Measurements from ENCODE around the gene IGFALS. TPM values are rescaled to one million over a fixed set of nuclear protein-coding genes. Genes with fewer than 3 reads are reported as not detected.

Gene IGFALS
- polyA plus RNA-seq, 1 donor = 0.44 TPM

DNA sequence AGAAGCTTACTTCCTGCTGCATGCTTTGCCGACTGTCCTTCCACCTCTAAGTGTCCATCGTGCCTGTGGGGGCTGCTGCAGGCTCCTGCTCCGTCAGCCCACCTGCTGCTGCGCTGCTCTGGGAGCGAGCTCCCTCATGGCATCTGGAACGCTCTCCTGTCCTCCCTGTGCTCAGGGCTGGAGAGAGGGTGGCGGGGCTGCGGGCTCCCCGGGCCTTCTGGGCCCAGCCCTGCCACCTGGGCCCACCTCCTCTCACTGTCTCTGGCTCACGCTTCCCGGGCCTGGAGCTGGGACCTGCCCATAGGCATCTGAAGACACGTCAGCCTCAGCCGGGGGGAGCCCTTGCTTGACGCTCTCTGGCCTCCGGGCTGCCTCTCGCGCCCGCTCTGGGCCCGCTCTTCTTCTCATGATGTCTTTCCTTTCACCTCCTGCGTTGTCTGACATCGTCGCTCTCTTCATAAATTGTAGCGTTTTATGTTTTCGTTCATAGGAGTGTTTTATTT lies 49.1 kb downstream of the IGFALS start:
- DNase-seq (ENCODE audit: low read depth) = no peak

DNA sequence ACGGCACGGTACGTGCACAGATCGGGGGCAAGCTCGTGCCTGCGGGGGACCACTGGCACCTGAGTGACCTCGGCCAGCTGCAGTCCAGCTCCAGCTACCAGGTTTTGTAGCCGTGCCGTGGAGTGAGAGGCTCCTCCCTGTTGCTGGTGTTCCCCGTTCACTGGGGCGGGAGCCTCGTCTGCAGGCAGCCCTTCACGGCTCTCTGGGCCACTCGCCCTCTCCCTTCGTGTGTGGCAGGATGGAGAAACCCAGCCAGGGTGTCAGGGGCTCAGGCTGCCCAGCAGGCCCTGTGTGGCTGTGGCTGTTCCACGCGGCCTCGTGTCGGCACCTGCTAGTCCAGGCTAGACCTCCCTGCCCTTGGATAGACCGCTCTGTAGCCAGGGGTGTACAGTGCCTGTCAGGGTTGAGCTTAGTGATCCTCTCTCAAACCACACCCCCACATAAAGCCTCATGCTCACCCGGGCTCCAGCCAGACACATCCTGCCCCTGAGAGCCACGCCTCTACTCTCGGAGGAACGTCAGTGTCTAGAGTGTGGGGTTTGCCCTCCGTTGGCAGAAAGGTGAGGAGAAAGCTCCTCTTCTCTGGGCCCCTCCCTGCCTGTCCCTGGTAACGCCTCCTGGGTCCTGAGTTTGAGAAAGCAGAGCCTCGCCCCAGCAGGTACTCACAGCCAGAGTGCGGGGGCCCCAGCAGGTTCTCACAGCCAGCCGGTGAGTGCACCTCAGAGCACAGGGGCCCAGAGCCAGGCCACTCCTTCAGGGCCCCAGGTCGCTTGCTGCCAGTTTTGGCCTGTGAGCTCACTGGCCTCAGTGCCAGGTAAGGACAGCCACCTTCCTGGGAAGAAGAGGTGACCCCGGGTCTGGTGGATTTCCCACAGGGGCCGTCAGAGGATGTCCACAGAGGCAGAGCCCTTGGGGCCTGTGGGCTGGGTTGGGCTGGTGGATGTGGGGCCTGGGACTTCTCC lies 49.8 kb downstream of the IGFALS start:
- DNase-seq (ENCODE audit: low read depth) = no peak

DNA sequence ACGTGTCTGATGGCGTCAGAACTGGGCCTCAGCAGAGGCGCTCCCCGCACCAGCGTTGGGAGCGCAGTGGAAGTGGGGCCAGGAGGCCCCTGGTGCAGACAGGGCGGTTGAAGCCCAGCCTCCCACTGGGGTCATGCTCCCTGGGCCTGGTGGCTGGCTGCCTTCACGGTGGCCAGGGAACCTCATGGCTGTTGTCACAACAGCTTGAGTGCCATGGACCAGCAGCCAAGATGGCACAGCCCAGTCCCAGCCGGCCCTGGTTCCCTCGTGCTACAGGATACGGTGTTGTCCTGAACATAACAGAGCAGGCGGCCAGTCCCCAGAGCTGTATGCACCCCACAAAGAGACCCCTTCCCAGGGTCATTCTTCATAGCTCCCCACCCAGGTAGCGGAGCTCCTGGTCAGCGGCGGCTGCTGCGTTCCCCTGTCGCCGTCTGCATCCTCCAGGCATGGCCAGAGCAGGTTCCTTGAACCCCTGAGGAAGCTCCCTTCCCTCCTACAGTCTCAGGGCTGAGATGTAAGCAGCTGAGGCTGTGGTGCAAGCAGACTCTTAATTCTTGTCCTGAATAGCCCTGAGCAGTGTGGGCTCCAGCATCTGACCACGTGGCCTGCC lies 51.8 kb downstream of the IGFALS start:
- no peak for DNase-seq (ENCODE audit: low read depth)

DNA sequence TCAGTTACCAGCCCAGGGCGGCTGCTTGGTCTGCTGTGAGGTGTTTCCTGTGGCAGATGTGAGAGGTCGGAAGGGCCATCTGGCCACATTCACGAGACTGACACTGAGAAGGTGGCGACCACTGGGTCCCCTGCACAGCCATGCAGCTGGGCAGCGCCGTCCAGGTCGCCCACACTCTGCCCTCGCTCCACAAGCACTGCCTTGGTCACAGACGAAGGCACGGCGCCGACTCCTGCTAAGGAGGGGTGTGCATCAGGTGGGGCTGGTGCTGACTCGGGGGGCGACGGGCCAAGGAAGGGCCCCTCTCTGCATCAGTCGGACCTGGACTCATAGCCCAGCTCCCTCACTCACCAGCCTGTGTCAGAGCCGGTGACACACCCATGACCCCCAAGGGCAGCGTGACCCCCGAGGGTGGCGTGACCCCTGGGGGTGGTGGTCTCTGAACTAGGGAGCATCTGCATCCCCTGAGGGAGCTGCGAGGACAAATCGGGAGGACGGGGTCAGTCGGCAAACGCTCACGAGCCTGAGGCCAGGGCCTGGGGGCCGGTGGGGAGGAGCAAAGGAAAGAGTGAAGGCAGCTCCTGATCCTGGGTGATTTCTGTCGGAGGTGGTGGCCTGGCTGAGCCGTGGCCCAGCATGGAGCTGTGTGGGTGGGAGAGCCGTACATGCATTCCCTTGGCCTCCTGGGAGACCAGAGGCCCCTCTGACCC lies 52.6 kb downstream of the IGFALS start:
- DNase-seq (ENCODE audit: low read depth) = no peak

Other genes starting within 250 kb of the IGFALS start
- 8.7 TPM for gene IFT140, start 181.6 kb downstream of the IGFALS start, polyA plus RNA-seq (ENCODE audit: insufficient read length)
- 19.0 TPM for gene CRAMP1, start 181.3 kb downstream of the IGFALS start, polyA plus RNA-seq (ENCODE audit: insufficient read length)
- 40.5 TPM for gene JPT2, start 115.4 kb downstream of the IGFALS start, polyA plus RNA-seq (ENCODE audit: insufficient read length)
- gene MAPK8IP3, start 87.5 kb downstream of the IGFALS start, polyA plus RNA-seq (ENCODE audit: insufficient read length) = 53.6 TPM
- gene NME3, start 22.2 kb downstream of the IGFALS start, polyA plus RNA-seq (ENCODE audit: insufficient read length) = 19.5 TPM
- 5.7 TPM for gene EME2, start 20.9 kb downstream of the IGFALS start, polyA plus RNA-seq (ENCODE audit: insufficient read length)
- gene MRPS34, start 20.6 kb downstream of the IGFALS start, polyA plus RNA-seq (ENCODE audit: insufficient read length) = 42.5 TPM
- 24.6 TPM for gene SPSB3, start 11.1 kb downstream of the IGFALS start, polyA plus RNA-seq (ENCODE audit: insufficient read length)
- gene NUBP2, start 10.7 kb downstream of the IGFALS start, polyA plus RNA-seq (ENCODE audit: insufficient read length) = 36.9 TPM
- gene HAGH, start 33.1 kb upstream of the IGFALS start, polyA plus RNA-seq (ENCODE audit: insufficient read length) = 44.3 TPM
- 21.3 TPM for gene FAHD1, start 33.5 kb upstream of the IGFALS start, polyA plus RNA-seq (ENCODE audit: insufficient read length)
- gene MEIOB, start 78.5 kb upstream of the IGFALS start, polyA plus RNA-seq (ENCODE audit: insufficient read length) = 0.57 TPM
- gene HS3ST6, start 124.7 kb upstream of the IGFALS start, polyA plus RNA-seq (ENCODE audit: insufficient read length) = not detected
- gene MSRB1, start 149.5 kb upstream of the IGFALS start, polyA plus RNA-seq (ENCODE audit: insufficient read length) = 38.3 TPM
- gene RPL3L, start 161.0 kb upstream of the IGFALS start, polyA plus RNA-seq (ENCODE audit: insufficient read length) = 56.0 TPM
- 121 TPM for gene NDUFB10, start 165.8 kb upstream of the IGFALS start, polyA plus RNA-seq (ENCODE audit: insufficient read length)
- 3,325 TPM for gene RPS2, start 171.1 kb upstream of the IGFALS start, polyA plus RNA-seq (ENCODE audit: insufficient read length)
- gene RNF151, start 173.2 kb upstream of the IGFALS start, polyA plus RNA-seq (ENCODE audit: insufficient read length) = not detected
- 28.4 TPM for gene TBL3, start 178.3 kb upstream of the IGFALS start, polyA plus RNA-seq (ENCODE audit: insufficient read length)
- gene NOXO1, start 187.8 kb upstream of the IGFALS start, polyA plus RNA-seq (ENCODE audit: insufficient read length) = 1.4 TPM
- 16.2 TPM for gene GFER, start 190.5 kb upstream of the IGFALS start, polyA plus RNA-seq (ENCODE audit: insufficient read length)
- 1.4 TPM for gene SYNGR3, start 196.3 kb upstream of the IGFALS start, polyA plus RNA-seq (ENCODE audit: insufficient read length)
- 24.9 TPM for gene ZNF598, start 216.1 kb upstream of the IGFALS start, polyA plus RNA-seq (ENCODE audit: insufficient read length)
- 1.1 TPM for gene NPW, start 226.1 kb upstream of the IGFALS start, polyA plus RNA-seq (ENCODE audit: insufficient read length)
- 36.7 TPM for gene NHERF2, start 233.2 kb upstream of the IGFALS start, polyA plus RNA-seq (ENCODE audit: insufficient read length)